Liver (tissue), 9 donors: ENCODE results near the gene GLOD4. TPM values are rescaled to one million over a fixed set of nuclear protein-coding genes. Genes with fewer than 3 reads are reported as not detected.

Source experiments
- DNase-seq: peaks from one replicate; pipeline ENCODE4 v3.0.0-alpha.2; 2017; ENCODE audit warnings: low spot score
- H3K27ac ChIP-seq, 2 donors: one replicate each; pipeline ENCODE4 v1.7.0; 2013; ENCODE audit warnings: inconsistent platforms in 2 of 2, low read length in 2 of 2, control low read depth in 1 of 2, low read depth in 1 of 2, mild to moderate bottlenecking in 1 of 2
- H3K27me3 ChIP-seq, 4 donors: one replicate each; pipeline versions ENCODE4 v1.6.1 to v1.7.0; 2013; ENCODE audit warnings: low read length in 3 of 4, inconsistent platforms in 1 of 4, mild to moderate bottlenecking in 1 of 4, moderate library complexity in 1 of 4; ENCODE audit not compliant: control insufficient read depth in 4 of 4, insufficient read depth in 4 of 4
- H3K36me3 ChIP-seq, 4 donors: one replicate each; pipeline versions ENCODE4 v1.6.1 to v1.7.0; 2013; ENCODE audit warnings: low read length in 3 of 4, mild to moderate bottlenecking in 3 of 4, low read depth in 1 of 4, moderate library complexity in 1 of 4; ENCODE audit not compliant: control insufficient read depth in 4 of 4, insufficient read depth in 3 of 4
- H3K4me1 ChIP-seq, 4 donors: one replicate each; pipeline versions ENCODE4 v1.6.1 to v1.7.0; 2013; ENCODE audit warnings: low read length in 3 of 4, mild to moderate bottlenecking in 3 of 4, moderate library complexity in 1 of 4; ENCODE audit not compliant: control insufficient read depth in 4 of 4, insufficient read depth in 4 of 4
- H3K4me3 ChIP-seq, 3 donors: one replicate each; pipeline versions ENCODE4 v1.6.1 to v1.7.0; 2013; ENCODE audit warnings: low read length in 3 of 3, control low read depth in 1 of 3, low read depth in 1 of 3, mild to moderate bottlenecking in 1 of 3
- H3K9ac ChIP-seq, 2 donors: one replicate each; pipeline ENCODE4 v1.7.0; 2013; ENCODE audit warnings: low read length in 2 of 2, mild to moderate bottlenecking in 2 of 2, moderate library complexity in 2 of 2, control low read depth in 1 of 2, low read depth in 1 of 2
- H3K9me3 ChIP-seq, 4 donors: one replicate each; pipeline versions ENCODE4 v1.6.1 to v1.7.0; 2013; ENCODE audit warnings: low read length in 3 of 4; ENCODE audit not compliant: control insufficient read depth in 4 of 4
- CTCF ChIP-seq: fragments of 150-350 bp; IDR thresholded peaks from 2 replicates; pipeline ENCODE4 v1.5.1; 2017; ENCODE audit warnings: improper control_type of control experiment, low read depth, low read length; ENCODE audit not compliant: missing input control
- EGR1 ChIP-seq, 2 donors: IDR thresholded peaks; 2 replicates each; pipeline ENCODE4 v1.6.1; 2016 to 2018; ENCODE audit warnings: antibody characterized with exemption in 2 of 2, low read depth in 2 of 2
- FOXA1 ChIP-seq: IDR thresholded peaks from 2 replicates; pipeline ENCODE4 v1.6.1; 2016; ENCODE audit warnings: antibody characterized with exemption
- GABPA ChIP-seq, 2 donors: IDR thresholded peaks in 1 of 2; conservative IDR thresholded peaks in 1 of 2; 2 replicates each; pipeline ENCODE4 v1.6.1; 2016; ENCODE audit warnings: antibody characterized with exemption in 2 of 2, mild to moderate bottlenecking in 1 of 2, moderate library complexity in 1 of 2
- HNF4A ChIP-seq, 2 donors: conservative IDR thresholded peaks; 2 replicates each; pipeline ENCODE4 v1.6.1; 2016; ENCODE audit warnings: antibody characterized with exemption in 2 of 2, mild to moderate bottlenecking in 2 of 2
- HNF4G ChIP-seq: IDR thresholded peaks from 2 replicates; pipeline ENCODE4 v1.6.1; 2016; ENCODE audit warnings: antibody characterized with exemption
- JUND ChIP-seq, 2 donors: IDR thresholded peaks; 2 replicates each; pipeline ENCODE4 v1.6.1; 2016; ENCODE audit warnings: antibody characterized with exemption in 2 of 2
- MAX ChIP-seq: IDR thresholded peaks from 2 replicates; pipeline ENCODE4 v1.6.1; 2016; ENCODE audit warnings: antibody characterized with exemption
- NR2F2 ChIP-seq: IDR thresholded peaks from 2 replicates; pipeline ENCODE4 v1.6.1; 2016; ENCODE audit warnings: antibody characterized with exemption
- RAD21 ChIP-seq, 2 donors: IDR thresholded peaks; 2 replicates each; pipeline ENCODE4 v1.6.1; 2016; ENCODE audit warnings: antibody characterized with exemption in 2 of 2, mild to moderate bottlenecking in 2 of 2
- REST ChIP-seq: IDR thresholded peaks from 2 replicates; pipeline ENCODE4 v1.6.1; 2016; ENCODE audit warnings: antibody characterized with exemption, mild to moderate bottlenecking
- RXRA ChIP-seq, 2 donors: IDR thresholded peaks; 2 replicates each; pipeline ENCODE4 v1.6.1; 2017 to 2018; ENCODE audit warnings: antibody characterized with exemption in 2 of 2, mild to moderate bottlenecking in 1 of 2
- SP1 ChIP-seq: IDR thresholded peaks from 2 replicates; pipeline ENCODE4 v1.6.1; 2018; ENCODE audit warnings: antibody characterized with exemption, mild to moderate bottlenecking
- TAF1 ChIP-seq: conservative IDR thresholded peaks from 2 replicates; pipeline ENCODE4 v1.6.1; 2016; ENCODE audit warnings: antibody characterized with exemption, mild to moderate bottlenecking
- ZBTB33 ChIP-seq: IDR thresholded peaks from 2 replicates; pipeline ENCODE4 v1.6.1; 2016; ENCODE audit warnings: antibody characterized with exemption
- WGBS: extraction: QIAGEN DNeasy Blood & Tissue Kit; methylation state at CpG from one replicate; pipeline ENCODE4 v1.1.7; 2013; 5-methylcytosine and 5-hydroxymethylcytosine counted together
- polyA plus RNA-seq, 2 donors: library from polyadenylated mRNA; stranded (reverse) in 1 of 2; unstranded in 1 of 2; fragments of 200-250 nt in 1 of 2; fragments of >200 nt in 1 of 2; fragmentation: Nextera tagmentation in 1 of 2; extraction: Ambion mirVana in 1 of 2; gene quantifications; one replicate each; pipeline versions ENCODE4 v1.2.1 to v1.2.3, GENCODE V29; 2013 to 2015
- total RNA-seq, 2 donors: library from RNA; depleted of rRNA; stranded (reverse); fragments of >200 nt; gene quantifications; one replicate each; pipeline ENCODE4 v1.2.3, GENCODE V29; 2014
- TF ChIP-seq, protein P1 (sequence below): IDR thresholded peaks from 2 replicates; pipeline ENCODE4 v1.6.1; 2016; ENCODE audit warnings: antibody characterized with exemption
- donor health status: healthy.
- donor health status: healthy.
- donor health status: healthy.
- donor health status: healthy.
- donor health status: healthy.

Gene GLOD4
- total and polyA plus RNA-seq, 4 donors, result 26.1 to 50.5 (median 39.0) TPM

DNA sequence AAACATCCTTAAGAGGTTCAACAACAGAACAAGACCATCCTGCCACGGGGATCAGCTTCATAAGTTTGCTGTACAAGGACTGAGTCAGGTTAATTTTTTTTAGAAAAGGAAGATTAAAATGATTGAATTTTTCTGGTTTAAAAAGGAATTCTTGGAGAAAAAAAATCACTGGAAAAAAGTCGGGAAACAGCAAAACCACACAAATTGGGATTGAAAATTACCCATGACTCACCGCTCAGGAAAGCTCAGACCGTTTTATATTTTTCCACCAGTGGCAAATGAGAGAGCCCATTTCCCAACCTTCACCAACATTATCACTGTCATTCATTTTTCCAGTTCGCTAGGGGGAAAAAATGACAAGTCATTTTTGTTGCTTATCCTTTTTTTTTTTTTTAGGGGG lies 46.7 kb upstream of the GLOD4 start:
- Histone ChIP-seq H3K4me3 (no peak overlapping the region), H3K9ac (no peak overlapping the region), H3K27ac (no peak overlapping the region), H3K27me3 (no peaks in the 10 kb centered on the region), H3K4me1 (no peaks in the 10 kb centered on the region), H3K36me3 (peaks cover 0 to 3% (median 0%) of the 10 kb centered on the region in 4 donors), H3K9me3 (no peaks in the 10 kb centered on the region)
- DNase-seq, result no peak
- WGBS, result 89% methylated on average over 5 of the region's 5 CpGs
- TF ChIP-seq TAF1 (no peak), RAD21 (IDR thresholded peaks at IDR 0.05) (no peak), EGR1 (IDR thresholded peaks at IDR 0.05; ENCODE audit: low read depth in 2 of 2) (no peak), CTCF (no peak), RXRA (IDR thresholded peaks at IDR 0.05) (no peak)
- TF ChIP-seq, protein P1, sequence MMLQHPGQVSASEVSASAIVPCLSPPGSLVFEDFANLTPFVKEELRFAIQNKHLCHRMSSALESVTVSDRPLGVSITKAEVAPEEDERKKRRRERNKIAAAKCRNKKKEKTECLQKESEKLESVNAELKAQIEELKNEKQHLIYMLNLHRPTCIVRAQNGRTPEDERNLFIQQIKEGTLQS, result no peak

DNA sequence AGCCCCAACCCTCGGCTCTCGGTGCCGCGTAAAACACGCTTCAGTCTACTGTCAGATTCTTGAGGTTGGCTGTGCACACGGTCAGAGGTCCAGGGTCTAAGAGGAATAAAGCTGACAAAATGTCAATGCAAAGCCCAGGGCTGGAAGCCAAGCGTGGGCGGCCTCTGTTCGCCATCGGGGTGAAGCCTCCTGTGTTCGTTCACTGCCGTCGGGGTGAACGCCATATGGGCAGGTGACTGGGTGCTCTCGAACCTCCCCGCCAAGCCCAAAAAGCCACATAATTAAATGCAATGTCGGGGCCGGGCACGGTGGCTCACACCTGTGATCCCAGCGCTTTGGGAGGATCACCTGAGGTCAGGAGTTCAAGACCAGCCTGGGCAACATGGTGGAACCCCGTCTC lies 44.7 kb upstream of the GLOD4 start:
- Histone ChIP-seq H3K27ac (no peak overlapping the region), H3K9ac (no peak overlapping the region), H3K27me3 (no peaks in the 10 kb centered on the region), H3K9me3 (no peaks in the 10 kb centered on the region), H3K4me1 (no peaks in the 10 kb centered on the region), H3K36me3 (peaks cover 0 to 3% (median 1%) of the 10 kb centered on the region in 4 donors), H3K4me3 (no peak overlapping the region)
- TF ChIP-seq REST, result no peak
- TF ChIP-seq SP1, result no peak
- TF ChIP-seq HNF4A (conservative IDR thresholded peaks at IDR 0.05), result no peak
- TF ChIP-seq NR2F2, result no peak
- TF ChIP-seq RXRA (IDR thresholded peaks at IDR 0.05), result no peak
- TF ChIP-seq JUND (IDR thresholded peaks at IDR 0.05), result no peak
- TF ChIP-seq EGR1 (IDR thresholded peaks at IDR 0.05; ENCODE audit: low read depth in 2 of 2), result no peak
- no peak for TF ChIP-seq FOXA1
- TF ChIP-seq HNF4G, result no peak
- no peak for TF ChIP-seq MAX
- no peak for TF ChIP-seq TAF1
- no peak for TF ChIP-seq ZBTB33
- no peak for TF ChIP-seq GABPA (IDR thresholded peaks at IDR 0.05 in 1 of 2, conservative IDR thresholded peaks at IDR 0.05 in 1 of 2)
- TF ChIP-seq, protein P1, result no peak
- 93% methylated on average over 21 of the region's 21 CpGs for WGBS
- DNase-seq, result no peak
